Gastrocnemius medialis (tissue), 4 donors: Measurements from ENCODE around the gene SAP25.
"Not testable (repeated sequence)": the region's sequence is repeated elsewhere in the genome, so short reads cannot be mapped to it uniquely, and the experiment has no call there.

Experiments used
- CTCF ChIP-seq, 5 experiments: fragments of 450-650 bp in 3 of 5; fragments of 200-600 bp in 2 of 5; sonication (generic) in 2 of 5; IDR thresholded peaks in 4 of 5; conservative IDR thresholded peaks in 1 of 5; 1 replicate in 4 of 5; 2 replicates in 1 of 5; pipeline ENCODE4 v1.5.1; 2016 to 2019; ENCODE audit warnings: antibody characterized with exemption in 5 of 5, mild to moderate bottlenecking in 3 of 5, moderate library complexity in 3 of 5
- POLR2A ChIP-seq, 2 donors: fragments of 450-650 bp; IDR thresholded peaks; one replicate each; pipeline ENCODE4 v1.6.1; 2017; ENCODE audit warnings: antibody characterized with exemption in 2 of 2, mild to moderate bottlenecking in 2 of 2, moderate library complexity in 2 of 2

GRCh38 chr7:100523192-100523591, 50.5 kb downstream of the SAP25 start:
- not testable (repeated sequence) for TF ChIP-seq CTCF (IDR thresholded peaks at IDR 0.05 in 4 of 5, conservative IDR thresholded peaks at IDR 0.05 in 1 of 5); POLR2A (IDR thresholded peaks at IDR 0.05)
